Measurements from ENCODE around the gene MLLT10.

DNA sequence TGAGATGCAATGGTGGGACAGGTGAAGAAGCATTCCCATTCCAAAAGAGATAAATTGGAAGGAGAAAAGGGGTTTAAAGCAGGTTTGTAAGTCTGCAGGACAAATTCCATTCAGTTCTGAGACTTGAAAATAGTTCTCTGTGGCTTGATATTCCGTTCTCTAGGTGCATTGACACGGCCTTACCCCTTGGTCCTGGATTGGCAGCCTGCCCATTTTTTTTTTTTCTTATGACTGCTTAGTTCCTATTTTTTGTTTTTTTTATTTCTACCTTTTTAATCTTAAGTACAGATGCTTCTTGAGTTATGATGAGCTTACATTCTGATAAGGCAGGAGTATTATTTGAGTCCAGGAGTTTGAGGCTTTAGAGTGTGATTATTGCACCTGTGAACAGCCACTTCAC lies 70.6 kb downstream of the MLLT10 start:
- no peak for TF ChIP-seq ZC3H10 (CRISPR knock-in tag; IDR thresholded peaks at IDR 0.05)
- TF ChIP-seq SNAI2 (CRISPR knock-in tag; IDR thresholded peaks at IDR 0.05), result no peak
- TF ChIP-seq TOX (CRISPR knock-in tag; IDR thresholded peaks at IDR 0.05; ENCODE audit: borderline replicate concordance), result no peak
- no peak for TF ChIP-seq CREB5 (CRISPR knock-in tag; IDR thresholded peaks at IDR 0.05; ENCODE audit: low read depth)
- TF ChIP-seq, protein P1, sequence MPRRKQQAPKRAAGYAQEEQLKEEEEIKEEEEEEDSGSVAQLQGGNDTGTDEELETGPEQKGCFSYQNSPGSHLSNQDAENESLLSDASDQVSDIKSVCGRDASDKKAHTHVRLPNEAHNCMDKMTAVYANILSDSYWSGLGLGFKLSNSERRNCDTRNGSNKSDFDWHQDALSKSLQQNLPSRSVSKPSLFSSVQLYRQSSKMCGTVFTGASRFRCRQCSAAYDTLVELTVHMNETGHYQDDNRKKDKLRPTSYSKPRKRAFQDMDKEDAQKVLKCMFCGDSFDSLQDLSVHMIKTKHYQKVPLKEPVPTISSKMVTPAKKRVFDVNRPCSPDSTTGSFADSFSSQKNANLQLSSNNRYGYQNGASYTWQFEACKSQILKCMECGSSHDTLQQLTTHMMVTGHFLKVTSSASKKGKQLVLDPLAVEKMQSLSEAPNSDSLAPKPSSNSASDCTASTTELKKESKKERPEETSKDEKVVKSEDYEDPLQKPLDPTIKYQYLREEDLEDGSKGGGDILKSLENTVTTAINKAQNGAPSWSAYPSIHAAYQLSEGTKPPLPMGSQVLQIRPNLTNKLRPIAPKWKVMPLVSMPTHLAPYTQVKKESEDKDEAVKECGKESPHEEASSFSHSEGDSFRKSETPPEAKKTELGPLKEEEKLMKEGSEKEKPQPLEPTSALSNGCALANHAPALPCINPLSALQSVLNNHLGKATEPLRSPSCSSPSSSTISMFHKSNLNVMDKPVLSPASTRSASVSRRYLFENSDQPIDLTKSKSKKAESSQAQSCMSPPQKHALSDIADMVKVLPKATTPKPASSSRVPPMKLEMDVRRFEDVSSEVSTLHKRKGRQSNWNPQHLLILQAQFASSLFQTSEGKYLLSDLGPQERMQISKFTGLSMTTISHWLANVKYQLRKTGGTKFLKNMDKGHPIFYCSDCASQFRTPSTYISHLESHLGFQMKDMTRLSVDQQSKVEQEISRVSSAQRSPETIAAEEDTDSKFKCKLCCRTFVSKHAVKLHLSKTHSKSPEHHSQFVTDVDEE (CRISPR knock-in tag; IDR thresholded peaks at IDR 0.05), result no peak
- no peak for TF ChIP-seq TCF4 (CRISPR knock-in tag; IDR thresholded peaks at IDR 0.05; ENCODE audit: borderline replicate concordance)
- TF ChIP-seq ISL1 (CRISPR knock-in tag; IDR thresholded peaks at IDR 0.05), result no peak
- no peak for TF ChIP-seq ARNTL (CRISPR knock-in tag; IDR thresholded peaks at IDR 0.05; ENCODE audit: borderline replicate concordance, low read depth)
- no peak for TF ChIP-seq ZFP3 (CRISPR knock-in tag; IDR thresholded peaks at IDR 0.05)
